GM12878 (cell line): ENCODE data around the gene POTEF.
"Not testable (repeated sequence)": the region's sequence is repeated elsewhere in the genome, so short reads cannot be mapped to it uniquely, and the experiment has no call there.

ENCODE experiments used
- CBFB ChIP-seq: IDR thresholded peaks from 2 replicates; pipeline ENCODE4 v1.6.1; 2016; ENCODE audit warnings: antibody characterized with exemption, low read depth
- CREM ChIP-seq: IDR thresholded peaks from 2 replicates; pipeline ENCODE4 v1.6.1; 2014; ENCODE audit warnings: antibody characterized with exemption, low read depth
- SIN3A ChIP-seq: IDR thresholded peaks from 2 replicates; pipeline ENCODE4 v1.6.1; 2012; ENCODE audit warnings: low read depth, low read length, improper control_type of control experiment
- SP1 ChIP-seq: IDR thresholded peaks from one replicate; pipeline ENCODE4 v1.6.1; 2011; ENCODE audit warnings: low read depth, low read length
- SPI1 ChIP-seq: IDR thresholded peaks from 2 replicates; pipeline ENCODE4 v1.6.1; 2011; ENCODE audit warnings: low read depth, mild to moderate bottlenecking, low read length, moderate library complexity, borderline replicate concordance; ENCODE audit not compliant: insufficient read depth
- TF ChIP-seq, protein P1 (sequence below): fragments of 450-650 bp; formaldehyde crosslinking; IDR thresholded peaks from 2 replicates; pipeline ENCODE4 v1.4.0; 2022; ENCODE audit warnings: mild to moderate bottlenecking, moderate library complexity
- TF ChIP-seq, protein P2 (sequence below), 3 experiments: IDR thresholded peaks in 2 of 3; conservative IDR thresholded peaks in 1 of 3; 2 replicates each; pipeline ENCODE4 v1.5.1; 2011; ENCODE audit warnings: low read depth in 3 of 3, low read length in 3 of 3, mild to moderate bottlenecking in 3 of 3, control low read depth in 2 of 3, moderate library complexity in 2 of 3, inconsistent platforms in 1 of 3, mixed read lengths in 1 of 3; ENCODE audit not compliant: control insufficient read depth in 2 of 3, insufficient read depth in 1 of 3; ENCODE audit errors: extremely low read depth in 1 of 3

DNA sequence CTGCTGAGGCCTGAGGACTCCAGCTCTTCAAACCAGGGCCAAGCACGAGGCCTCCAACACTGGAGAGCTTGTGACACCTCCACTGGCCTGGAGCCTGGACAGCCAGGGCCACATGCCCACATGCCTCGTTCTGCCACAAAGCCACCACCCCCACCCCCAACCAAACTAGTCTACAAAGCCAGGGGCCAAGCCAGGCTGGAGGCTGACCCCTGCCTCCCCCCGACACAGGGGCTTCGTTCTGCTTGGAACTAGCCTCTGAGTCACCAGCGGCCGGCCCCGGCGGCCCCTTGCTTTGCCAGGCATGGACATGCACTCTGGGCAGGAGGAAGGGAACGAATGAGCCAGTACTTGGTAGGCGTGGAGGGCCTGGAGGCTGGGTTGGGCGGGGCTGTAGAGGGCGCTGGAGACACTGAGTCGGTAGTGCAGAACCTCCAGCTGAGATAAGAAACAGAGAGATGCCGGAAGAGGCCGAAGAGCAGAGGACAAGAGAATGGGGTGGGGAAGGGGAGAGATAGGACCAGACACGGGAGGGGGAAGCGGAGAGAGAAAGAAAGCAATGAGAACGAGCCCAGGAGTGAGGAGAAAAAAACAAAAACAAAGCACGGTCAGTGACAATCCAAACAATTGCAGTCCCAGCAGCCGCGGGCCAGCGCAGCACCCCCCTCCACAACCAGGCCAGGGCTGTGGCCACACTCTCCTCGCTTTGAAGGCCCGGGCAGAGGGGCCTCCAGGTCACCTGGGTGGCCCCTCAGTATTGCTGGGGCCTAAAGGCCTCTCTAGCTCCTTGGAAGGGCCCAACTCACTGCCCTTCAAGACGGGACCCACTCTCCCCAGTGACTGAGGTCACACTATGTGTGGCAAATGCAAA, 32.0 kb upstream of the POTEF start:
- TF ChIP-seq, protein P1, sequence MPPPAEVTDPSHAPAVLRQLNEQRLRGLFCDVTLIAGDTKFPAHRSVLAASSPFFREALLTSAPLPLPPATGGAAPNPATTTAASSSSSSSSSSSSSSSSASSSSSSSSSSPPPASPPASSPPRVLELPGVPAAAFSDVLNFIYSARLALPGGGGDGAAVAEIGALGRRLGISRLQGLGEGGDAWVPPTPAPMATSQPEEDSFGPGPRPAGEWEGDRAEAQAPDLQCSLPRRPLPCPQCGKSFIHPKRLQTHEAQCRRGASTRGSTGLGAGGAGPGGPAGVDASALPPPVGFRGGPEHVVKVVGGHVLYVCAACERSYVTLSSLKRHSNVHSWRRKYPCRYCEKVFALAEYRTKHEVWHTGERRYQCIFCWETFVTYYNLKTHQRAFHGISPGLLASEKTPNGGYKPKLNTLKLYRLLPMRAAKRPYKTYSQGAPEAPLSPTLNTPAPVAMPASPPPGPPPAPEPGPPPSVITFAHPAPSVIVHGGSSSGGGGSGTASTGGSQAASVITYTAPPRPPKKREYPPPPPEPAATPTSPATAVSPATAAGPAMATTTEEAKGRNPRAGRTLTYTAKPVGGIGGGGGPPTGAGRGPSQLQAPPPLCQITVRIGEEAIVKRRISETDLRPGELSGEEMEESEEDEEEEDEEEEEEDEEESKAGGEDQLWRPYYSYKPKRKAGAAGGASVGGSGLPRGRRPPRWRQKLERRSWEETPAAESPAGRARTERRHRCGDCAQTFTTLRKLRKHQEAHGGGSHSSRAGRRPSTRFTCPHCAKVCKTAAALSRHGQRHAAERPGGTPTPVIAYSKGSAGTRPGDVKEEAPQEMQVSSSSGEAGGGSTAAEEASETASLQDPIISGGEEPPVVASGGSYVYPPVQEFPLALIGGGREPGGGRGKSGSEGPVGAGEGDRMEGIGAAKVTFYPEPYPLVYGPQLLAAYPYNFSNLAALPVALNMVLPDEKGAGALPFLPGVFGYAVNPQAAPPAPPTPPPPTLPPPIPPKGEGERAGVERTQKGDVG = not testable (repeated sequence)
- TF ChIP-seq CREM, CBFB, SP1, SIN3A, SPI1: not testable (repeated sequence)
- TF ChIP-seq, protein P2, sequence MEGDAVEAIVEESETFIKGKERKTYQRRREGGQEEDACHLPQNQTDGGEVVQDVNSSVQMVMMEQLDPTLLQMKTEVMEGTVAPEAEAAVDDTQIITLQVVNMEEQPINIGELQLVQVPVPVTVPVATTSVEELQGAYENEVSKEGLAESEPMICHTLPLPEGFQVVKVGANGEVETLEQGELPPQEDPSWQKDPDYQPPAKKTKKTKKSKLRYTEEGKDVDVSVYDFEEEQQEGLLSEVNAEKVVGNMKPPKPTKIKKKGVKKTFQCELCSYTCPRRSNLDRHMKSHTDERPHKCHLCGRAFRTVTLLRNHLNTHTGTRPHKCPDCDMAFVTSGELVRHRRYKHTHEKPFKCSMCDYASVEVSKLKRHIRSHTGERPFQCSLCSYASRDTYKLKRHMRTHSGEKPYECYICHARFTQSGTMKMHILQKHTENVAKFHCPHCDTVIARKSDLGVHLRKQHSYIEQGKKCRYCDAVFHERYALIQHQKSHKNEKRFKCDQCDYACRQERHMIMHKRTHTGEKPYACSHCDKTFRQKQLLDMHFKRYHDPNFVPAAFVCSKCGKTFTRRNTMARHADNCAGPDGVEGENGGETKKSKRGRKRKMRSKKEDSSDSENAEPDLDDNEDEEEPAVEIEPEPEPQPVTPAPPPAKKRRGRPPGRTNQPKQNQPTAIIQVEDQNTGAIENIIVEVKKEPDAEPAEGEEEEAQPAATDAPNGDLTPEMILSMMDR (IDR thresholded peaks at IDR 0.05 in 2 of 3, conservative IDR thresholded peaks at IDR 0.05 in 1 of 3; ENCODE audit: control insufficient read depth in 2 of 3, extremely low read depth in 1 of 3, insufficient read depth in 1 of 3, low read depth in 3 of 3, low read length in 3 of 3) = not testable (repeated sequence)
